Calu3 (cell line): ENCODE results near the gene ACBD3. TPM values are rescaled to one million over a fixed set of nuclear protein-coding genes. Genes with fewer than 3 reads are reported as not detected.

Source experiments
- BruUV-seq: library from RNA; stranded (reverse); fragments of 400-500 nt; replicated peaks from 2 replicates; lab custom pipeline; 2021; lab: Mats Ljungman, UMichigan
- CTCF ChIA-PET: fragments of 300-600 bp; sonication (Branson Sonifier 250); formaldehyde crosslinking; loops from one replicate; lab custom pipeline; 2022; ENCODE audit warnings: antibody characterized with exemption; lab: Charles Lee
- DNase-seq: peaks from one replicate; pipeline ENCODE4 v3.0.0; 2022
- H3K27ac Mint-ChIP-seq: one replicate; pipeline ENCODE4 v1.8.0; 2022; ENCODE audit warnings: mixed read lengths; ENCODE audit not compliant: unreplicated experiment
- H3K27me3 Mint-ChIP-seq: one replicate; pipeline ENCODE4 v1.8.0; 2022; ENCODE audit warnings: mixed read lengths; ENCODE audit not compliant: unreplicated experiment
- H3K36me3 Mint-ChIP-seq: one replicate; pipeline ENCODE4 v1.8.0; 2022; ENCODE audit warnings: mild to moderate bottlenecking, moderate library complexity, mixed read lengths; ENCODE audit not compliant: insufficient read depth, unreplicated experiment
- H3K4me1 Mint-ChIP-seq: one replicate; pipeline ENCODE4 v1.8.0; 2022; ENCODE audit warnings: mild to moderate bottlenecking, low read depth, mixed read lengths; ENCODE audit not compliant: unreplicated experiment
- H3K4me3 Mint-ChIP-seq: one replicate; pipeline ENCODE4 v1.8.0; 2022; ENCODE audit warnings: mild to moderate bottlenecking, low read depth, moderate library complexity, mixed read lengths; ENCODE audit not compliant: unreplicated experiment
- H3K9me3 Mint-ChIP-seq: one replicate; pipeline ENCODE4 v1.8.0; 2022; ENCODE audit warnings: low read depth, mixed read lengths; ENCODE audit not compliant: unreplicated experiment
- intact Hi-C: fragments of 100-400 bp; cut with micrococcal nuclease; formaldehyde crosslinking; loops from one replicate; pipeline ENCODE4 v1.10.0; 2022; ENCODE audit not compliant: unreplicated experiment
- total RNA-seq: library from RNA; stranded (reverse); gene quantifications from 2 replicates; pipeline ENCODE4 v1.2.3, GENCODE V29; 2022
- TF ChIP-seq, protein P1 (sequence below): fragments of 200-600 bp; IDR thresholded peaks from one replicate; pipeline ENCODE4 v1.8.0; 2022; ENCODE audit warnings: antibody characterized with exemption; ENCODE audit not compliant: unreplicated experiment

The ACBD3 gene
- total RNA-seq, 1 experiment from 2014 or later = 51.6 TPM

DNA sequence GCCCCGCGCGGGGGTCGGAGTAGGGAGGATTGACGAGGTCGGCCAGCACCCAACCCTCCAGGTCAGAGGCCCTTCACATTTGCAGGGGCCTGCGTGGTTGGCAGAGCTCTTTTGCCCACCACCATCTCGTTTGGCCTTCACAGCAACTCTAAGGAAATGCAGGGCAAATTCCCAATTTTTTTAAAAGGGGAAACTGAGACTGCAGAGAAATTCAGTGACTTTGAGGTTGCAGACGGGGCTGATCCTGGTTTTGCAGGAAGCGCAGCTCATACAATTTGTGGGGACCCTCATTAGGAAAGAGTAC, 430 bp upstream of the ACBD3 start:
- Mint-ChIP-seq H3K27ac (peak overlapping the region; percentile 64), H3K4me3 (peak overlapping the region; percentile 84), H3K9me3 (no peaks in the 10 kb centered on the region), H3K36me3 (peaks cover 41% of the 10 kb centered on the region), H3K4me1 (peaks cover 27% of the 10 kb centered on the region), H3K27me3 (no peaks in the 10 kb centered on the region)
- intact Hi-C loops = loop anchor here (10.0 kb wide), 1 partner anchor 122 kb away; the partner anchor contains the start of gene H3-3A
- CTCF ChIA-PET = no interaction called here
- BruUV-seq = TSS peak; percentile 84
- TF ChIP-seq, protein P1, sequence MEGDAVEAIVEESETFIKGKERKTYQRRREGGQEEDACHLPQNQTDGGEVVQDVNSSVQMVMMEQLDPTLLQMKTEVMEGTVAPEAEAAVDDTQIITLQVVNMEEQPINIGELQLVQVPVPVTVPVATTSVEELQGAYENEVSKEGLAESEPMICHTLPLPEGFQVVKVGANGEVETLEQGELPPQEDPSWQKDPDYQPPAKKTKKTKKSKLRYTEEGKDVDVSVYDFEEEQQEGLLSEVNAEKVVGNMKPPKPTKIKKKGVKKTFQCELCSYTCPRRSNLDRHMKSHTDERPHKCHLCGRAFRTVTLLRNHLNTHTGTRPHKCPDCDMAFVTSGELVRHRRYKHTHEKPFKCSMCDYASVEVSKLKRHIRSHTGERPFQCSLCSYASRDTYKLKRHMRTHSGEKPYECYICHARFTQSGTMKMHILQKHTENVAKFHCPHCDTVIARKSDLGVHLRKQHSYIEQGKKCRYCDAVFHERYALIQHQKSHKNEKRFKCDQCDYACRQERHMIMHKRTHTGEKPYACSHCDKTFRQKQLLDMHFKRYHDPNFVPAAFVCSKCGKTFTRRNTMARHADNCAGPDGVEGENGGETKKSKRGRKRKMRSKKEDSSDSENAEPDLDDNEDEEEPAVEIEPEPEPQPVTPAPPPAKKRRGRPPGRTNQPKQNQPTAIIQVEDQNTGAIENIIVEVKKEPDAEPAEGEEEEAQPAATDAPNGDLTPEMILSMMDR = peak; percentile 10
- DNase-seq = no peak

DNA sequence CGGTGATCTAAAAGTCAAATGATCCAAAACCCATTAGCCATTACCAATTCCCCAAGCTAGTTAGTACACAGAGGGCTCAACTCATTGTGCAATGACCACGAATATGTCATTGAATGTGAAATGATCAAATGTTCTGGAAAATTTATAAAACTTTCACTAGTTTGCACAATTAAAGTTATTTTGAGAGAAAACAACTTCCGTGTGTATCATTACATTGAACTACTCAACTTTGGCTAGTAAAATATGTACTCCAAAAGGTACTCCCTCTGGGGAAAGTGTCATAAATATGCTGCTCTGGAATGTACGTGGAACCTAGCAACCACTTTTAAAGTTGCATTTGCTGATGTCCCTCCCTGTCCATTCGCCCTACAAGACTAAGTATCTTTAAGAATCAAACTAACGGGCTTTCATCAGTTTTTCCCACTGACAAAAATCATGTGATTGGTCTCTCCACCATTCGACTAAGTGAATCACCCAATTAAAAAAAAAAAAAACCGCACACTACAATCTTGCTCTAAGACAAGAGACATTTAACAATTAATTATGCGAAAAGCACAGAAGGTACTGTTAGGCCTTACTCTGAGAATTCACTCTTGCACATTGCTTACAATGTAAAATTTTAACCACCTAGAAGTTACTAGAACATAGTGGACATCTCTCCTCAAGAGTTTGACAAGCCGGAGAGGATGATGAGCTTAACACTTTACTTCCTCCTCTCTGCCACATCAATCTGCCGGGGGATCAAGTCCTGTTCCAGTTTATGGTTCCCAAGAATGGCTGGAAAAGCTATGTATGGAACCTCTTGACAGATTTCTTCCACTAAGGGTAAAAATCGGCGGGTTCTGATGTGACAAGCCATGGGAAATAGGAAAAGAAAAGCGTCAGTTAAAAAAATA, 1.2 kb downstream of the ACBD3 start:
- H3K9me3 Mint-ChIP-seq = no peaks in the 10 kb centered on the region
- CTCF ChIA-PET = interaction anchor here (1.0 to 2.7 kb wide), 3 partner anchors 57 to 121 kb away, joined by 4 to 8 read pairs (median 7); no protein-coding TSS in a partner anchor
- H3K4me3 Mint-ChIP-seq = peak overlapping the region; percentile 84
- DNase-seq = no peak
- TF ChIP-seq, protein P1 = no peak
- H3K4me1 Mint-ChIP-seq = peaks cover 31% of the 10 kb centered on the region
- intact Hi-C loops = loop anchor here (10.0 kb wide), 1 partner anchor 121 kb away; the partner anchor contains the start of gene H3-3A
- no peaks in the 10 kb centered on the region for H3K27me3 Mint-ChIP-seq
- TSS peak; percentile 56 for BruUV-seq
- H3K27ac Mint-ChIP-seq = peak overlapping the region; percentile 70
- H3K36me3 Mint-ChIP-seq = peaks cover 51% of the 10 kb centered on the region

DNA sequence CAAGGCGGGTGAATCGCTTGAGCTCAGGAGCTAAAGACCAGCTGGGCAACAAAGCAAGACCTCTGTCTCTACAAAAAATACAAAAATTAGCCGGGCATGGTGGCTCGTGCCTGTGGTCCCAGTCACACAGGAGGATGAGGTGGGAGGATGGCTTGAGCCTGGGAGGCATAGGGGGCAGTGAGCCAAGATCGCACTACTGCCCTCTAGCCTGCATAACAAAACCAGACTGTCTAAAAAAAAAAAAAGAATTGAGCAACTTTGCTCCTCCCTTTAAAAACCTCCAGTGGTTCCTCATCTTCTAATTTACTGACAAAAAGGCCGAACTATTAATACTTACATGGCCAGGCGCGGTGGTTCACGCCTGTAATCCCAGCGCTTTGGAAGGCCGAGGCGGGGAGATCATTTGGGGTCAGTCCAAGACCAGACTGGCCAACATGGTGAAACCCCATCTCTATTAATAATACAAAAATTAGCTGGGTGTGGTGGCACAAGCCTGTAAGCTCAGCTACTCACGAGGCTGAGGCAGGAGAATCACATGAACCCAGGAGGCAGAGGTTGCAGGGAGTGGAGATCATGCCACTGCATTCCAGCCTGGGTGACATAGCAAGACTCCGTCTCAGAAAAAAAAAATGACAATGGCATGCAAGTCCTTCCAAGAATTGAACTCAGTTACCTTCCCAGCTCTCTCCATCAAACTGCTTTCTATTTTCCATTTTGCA, 4.4 kb downstream of the ACBD3 start:
- Mint-ChIP-seq H3K4me3 (peak overlapping the region; percentile 61), H3K27me3 (no peaks in the 10 kb centered on the region), H3K9me3 (no peaks in the 10 kb centered on the region), H3K36me3 (peaks cover 60% of the 10 kb centered on the region), H3K27ac (peak overlapping the region; percentile 74), H3K4me1 (peaks cover 29% of the 10 kb centered on the region)
- DNase-seq = peak; percentile 63
- CTCF ChIA-PET = interaction anchor here (0.7 to 1.7 kb wide), 7 partner anchors 15 to 1381 kb away, joined by 3 to 9 read pairs (median 3); partner anchors contain the start of gene ZNF678
- intact Hi-C loops = loop anchor here (1.0 to 10.0 kb wide), 2 partner anchors 57 to 117 kb away; partner anchors contain the start of gene H3-3A
- no TSS peak for BruUV-seq
- TF ChIP-seq, protein P1 = peak; percentile 61

DNA sequence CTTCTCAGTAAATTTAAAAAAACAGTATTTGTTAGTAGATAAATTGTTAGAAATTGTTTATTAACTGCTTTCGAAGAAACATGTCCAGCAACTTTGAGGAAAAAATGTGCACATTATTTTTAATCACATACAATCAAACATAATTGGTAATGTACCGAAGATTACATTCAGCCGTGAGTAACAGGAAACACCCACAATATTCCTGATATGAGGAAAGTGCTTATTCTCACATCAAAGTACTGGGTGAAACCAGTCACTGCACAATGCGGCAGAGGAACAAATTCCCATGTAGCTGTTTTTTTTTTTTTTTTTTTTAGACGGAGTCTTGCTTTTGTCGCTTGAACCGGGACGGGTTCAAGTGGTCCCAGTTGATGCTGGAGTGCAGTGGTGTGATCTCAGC, 9.7 kb downstream of the ACBD3 start:
- Mint-ChIP-seq H3K9me3 (no peaks in the 10 kb centered on the region), H3K4me3 (no peak overlapping the region), H3K27me3 (no peaks in the 10 kb centered on the region), H3K4me1 (peaks cover 16% of the 10 kb centered on the region), H3K36me3 (peaks cover 44% of the 10 kb centered on the region), H3K27ac (no peak overlapping the region)
- intact Hi-C loops = no loop called here
- no TSS peak for BruUV-seq
- TF ChIP-seq, protein P1 = no peak
- CTCF ChIA-PET = interaction anchor here (0.5 to 1.0 kb wide), 3 partner anchors 52 to 569 kb away, joined by 3 to 5 read pairs (median 4); no protein-coding TSS in a partner anchor
- no peak for DNase-seq
